ENCODE data around the gene TMEM242.

TMEM242 gene

DNA sequence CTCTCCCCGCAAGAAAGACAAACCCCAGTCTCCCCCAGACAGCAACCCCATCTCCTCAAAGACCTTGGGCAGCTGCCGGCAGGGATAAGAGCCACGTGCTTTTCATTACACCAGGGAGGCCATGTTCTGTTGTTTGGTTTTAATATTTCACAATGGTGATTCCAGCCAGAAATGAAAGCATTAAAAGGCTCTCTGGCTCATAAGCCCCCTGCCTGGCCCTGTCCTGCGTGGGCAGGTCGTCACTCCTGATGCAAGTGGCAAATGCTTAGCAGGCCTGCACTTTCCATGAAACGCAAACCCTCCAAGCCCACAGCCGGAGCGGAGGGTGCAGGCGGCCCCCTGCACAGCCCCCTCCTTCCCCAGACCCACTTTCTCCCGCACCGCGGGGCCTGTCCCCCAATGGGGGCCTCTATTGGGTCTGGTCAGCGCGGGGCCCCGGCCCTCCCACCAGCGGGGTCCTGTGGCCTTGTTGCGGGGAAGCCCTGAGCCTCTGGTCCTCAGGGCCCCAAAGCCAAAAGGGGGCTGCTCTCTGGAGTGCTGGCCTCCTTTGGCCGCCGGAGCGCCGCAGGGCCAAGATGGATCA, 77.2 kb downstream of the TMEM242 start:
- DNase-seq: no peak

DNA sequence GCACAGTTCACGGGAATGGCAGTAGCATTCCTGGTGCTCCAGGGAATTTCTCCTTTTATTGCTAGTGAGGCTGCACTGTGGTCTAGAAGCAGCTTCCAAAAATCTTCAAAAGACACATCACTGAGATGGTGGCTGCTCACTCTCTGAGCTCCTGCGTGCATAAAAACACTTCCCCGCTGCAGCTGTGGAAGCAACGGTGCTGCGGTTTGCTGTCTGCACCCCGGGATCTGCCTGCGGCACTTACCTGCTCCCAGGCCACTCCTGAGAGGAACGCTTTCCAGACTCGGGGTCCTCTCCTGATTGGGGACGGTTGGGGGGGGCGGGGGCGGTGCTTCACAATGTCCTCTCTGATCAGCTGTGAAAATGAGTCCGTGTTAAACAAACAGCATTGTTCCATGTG, 77.9 kb downstream of the TMEM242 start:
- DNase-seq: no peak

DNA sequence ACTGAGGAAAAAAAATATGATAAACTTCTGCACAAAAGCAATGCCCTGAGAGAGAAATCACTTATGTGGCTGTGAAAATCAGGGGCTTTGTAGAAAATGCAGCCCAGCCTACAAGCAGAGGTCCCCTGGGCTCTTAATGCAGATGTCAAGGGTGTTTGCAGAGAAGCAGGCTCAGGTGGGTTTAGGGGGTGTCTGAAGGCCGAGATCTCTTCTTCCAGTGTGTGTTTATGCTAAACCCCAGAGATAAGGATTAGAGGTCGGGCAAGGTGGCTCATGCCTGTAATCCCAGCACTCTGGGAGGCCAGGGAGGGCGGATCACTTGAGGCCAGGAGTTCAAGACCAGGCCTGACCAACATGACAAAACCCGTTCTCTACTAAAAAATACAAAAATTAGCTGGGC, 78.5 kb downstream of the TMEM242 start:
- no peak for DNase-seq

DNA sequence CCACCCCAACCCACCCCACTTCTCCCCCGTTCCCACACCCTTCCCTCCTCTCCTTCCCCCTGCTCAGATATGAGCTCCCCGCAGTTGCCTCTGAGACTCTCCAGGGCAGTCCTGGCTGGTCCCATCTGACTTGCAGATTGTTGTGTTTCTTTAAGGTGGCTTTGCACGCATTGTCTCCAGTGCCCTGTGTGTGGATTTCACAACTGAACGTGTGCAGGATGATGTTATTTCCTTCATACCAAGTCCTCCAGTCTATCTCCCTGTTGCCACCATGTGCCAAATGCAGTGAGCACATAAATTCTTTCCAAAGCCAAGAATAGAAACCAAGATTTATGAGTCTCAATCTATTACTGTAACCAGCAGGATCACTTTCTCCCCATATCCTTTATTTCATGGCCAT, 79.1 kb downstream of the TMEM242 start:
- no peak for DNase-seq

DNA sequence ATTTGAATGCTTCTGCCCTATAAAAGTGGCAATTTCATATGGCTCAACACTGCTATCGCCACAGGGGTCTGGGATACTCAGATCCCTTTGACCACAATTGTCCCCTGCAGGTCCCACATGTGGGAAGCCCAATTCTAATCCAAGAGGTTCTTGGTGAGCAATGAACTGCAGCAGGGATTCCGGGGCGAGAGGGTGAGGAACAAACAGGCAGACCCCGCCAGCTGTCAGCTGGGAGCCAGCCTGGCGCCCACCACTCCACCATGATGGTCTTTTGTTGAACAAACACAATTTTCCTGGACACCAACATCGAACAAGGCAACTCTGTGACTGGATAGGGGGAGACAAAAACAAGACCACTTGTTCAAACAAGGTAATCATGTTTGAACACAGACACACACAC, 80.5 kb downstream of the TMEM242 start:
- no peak for DNase-seq

DNA sequence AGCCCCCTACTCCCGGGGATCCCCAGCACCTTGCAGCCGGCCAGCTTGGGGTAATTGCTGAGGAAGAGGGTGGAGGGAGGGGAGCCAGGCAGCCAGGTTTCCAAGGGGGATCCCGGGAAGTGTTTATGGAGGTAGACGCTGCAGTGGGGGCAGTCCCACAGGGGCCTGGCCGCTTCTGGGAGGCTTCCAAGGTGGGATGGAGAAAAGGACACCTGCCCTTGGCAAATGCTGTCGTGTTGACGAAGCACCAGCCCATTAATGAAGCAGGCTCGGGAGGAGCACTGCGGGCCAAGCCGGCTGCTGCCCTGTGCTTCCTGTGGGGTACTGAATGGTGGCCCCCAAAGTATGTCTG, 82.4 kb downstream of the TMEM242 start:
- no peak for DNase-seq

DNA sequence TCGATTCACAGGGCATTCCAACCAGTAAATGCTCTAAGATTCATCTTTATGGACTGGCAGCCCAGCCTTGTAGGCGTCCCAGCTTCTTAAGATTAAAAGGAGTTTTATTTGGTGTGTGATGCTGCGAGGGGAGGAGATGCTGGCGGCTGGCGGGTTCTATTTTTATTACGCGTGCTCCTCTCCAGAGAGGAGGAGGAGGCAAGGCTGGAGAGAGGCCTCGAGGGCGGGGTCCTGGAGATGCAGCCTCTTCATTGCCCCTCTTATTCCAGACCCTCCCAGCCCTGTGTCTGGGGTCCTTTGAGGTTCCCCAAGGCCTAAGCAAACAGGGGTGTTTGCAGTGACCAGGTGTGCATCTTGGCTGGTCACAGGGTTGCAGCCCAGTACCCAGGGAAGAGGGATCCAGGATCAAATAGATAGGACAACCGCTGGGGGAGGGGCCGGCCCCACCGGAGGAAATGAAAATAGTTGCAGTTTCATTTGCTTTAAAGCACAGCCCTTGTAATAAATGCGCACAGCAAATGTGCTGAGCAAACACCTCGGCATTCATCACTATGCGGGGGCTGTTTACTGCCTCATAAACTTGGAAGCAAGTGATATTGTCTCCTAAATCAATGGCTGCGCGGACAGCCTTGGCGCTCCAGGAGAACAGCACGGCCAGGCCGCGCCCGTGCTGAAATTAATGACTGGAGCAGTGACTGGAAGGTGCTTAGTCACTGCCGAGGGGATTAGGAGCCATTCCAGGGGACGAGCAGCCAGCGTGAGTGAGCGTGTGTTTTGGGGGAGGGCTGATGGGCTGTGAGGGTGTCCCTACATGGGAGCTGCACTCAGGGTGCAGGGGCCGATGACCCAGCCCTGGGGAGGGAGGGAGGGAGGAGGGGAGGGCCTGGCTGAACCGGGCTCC, 83.0 kb downstream of the TMEM242 start:
- no peak for DNase-seq

DNA sequence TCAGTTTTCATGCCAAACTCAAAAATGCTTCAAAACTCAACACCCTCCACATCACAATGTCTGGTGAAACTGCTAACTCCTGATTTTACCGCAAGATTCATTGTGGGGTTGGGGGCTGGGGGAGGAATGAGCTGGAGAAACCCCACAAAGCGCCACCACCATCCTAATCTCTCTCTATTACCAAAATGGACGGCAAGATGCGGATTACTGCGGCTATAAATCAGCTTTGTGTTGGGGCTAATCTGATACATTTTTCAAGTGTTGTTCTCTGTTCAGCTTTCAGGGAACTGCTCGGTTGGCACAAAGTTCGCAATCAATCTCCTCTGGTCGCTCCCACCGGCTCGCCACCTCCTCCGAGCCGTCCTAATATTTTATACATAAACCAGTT, 83.7 kb downstream of the TMEM242 start:
- DNase-seq: no peak
